ENCODE measurements around the gene COPS6.
"Not testable (repeated sequence)": the region's sequence is repeated elsewhere in the genome, so short reads cannot be mapped to it uniquely, and the experiment has no call there.

Gene COPS6

DNA sequence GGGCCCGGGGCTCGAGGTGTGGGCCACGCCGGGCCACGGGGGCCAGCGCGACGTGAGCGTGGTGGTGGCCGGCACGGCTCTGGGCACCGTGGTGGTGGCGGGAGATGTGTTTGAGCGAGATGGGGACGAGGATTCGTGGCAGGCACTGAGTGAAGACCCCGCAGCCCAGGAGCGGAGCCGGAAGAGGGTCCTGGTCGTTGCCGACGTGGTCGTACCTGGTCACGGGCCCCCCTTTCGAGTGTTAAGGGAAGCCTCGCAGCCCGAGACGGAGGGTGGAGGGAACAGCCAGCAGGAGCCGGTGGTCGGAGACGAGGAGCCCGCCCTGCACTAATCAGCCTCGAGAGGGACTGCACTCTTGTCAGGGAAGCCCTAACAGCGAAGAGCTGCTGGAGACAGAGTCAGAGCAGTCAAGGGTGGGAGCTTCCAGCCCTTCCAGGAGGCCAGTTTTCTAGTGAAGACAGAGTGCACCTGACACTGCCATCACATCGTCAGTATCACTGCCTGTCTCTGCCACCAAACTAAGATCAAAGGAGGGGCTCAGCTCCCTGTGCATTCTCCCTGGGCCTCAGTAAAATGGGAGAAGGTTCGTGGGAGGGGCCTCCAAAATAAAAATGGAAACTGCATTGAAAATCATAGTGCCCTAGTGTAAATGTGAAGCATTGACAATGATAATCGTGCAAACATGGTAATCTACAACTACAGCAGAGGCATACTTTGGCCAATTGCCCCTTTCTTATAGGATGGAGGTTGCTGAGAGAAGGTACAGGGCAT is 39.3 kb downstream of the COPS6 start:
- DNase-seq, result peak; percentile 66

DNA sequence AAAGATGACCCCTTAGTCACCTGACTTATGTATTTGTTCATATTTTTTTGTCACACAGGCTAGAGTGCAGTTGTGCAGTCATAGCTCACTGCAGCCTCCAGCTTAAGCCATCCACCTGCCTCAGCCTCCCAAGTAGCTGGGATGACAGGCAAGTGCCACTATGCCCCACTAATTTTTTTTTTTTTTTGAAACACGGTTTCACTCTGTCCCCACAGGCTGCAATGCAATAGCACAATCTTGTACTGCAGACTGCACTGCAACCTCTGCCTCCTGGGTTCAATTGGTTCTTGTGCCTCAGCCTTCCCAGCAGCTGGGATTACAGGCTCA is 39.8 kb downstream of the COPS6 start:
- no peak for DNase-seq

DNA sequence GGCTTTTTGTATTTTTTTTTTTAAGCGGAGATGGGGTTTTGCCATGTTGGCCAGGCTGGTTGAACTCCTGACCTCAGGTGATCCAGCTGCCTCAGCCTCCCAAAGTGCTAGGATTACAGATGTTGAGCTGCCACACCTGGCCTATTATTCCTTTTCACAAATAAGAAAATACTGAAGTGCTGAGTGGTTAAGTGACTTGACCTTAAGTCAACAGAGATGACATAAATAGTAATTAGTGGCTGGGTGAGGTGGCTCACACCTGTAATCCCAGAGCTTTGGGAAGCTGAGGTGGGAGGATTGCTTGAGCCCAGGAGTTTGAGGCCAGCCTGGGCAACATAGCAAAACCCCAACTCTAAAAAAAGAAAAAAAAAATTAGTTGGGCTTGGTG is 41.4 kb downstream of the COPS6 start:
- DNase-seq, result not testable (repeated sequence)

DNA sequence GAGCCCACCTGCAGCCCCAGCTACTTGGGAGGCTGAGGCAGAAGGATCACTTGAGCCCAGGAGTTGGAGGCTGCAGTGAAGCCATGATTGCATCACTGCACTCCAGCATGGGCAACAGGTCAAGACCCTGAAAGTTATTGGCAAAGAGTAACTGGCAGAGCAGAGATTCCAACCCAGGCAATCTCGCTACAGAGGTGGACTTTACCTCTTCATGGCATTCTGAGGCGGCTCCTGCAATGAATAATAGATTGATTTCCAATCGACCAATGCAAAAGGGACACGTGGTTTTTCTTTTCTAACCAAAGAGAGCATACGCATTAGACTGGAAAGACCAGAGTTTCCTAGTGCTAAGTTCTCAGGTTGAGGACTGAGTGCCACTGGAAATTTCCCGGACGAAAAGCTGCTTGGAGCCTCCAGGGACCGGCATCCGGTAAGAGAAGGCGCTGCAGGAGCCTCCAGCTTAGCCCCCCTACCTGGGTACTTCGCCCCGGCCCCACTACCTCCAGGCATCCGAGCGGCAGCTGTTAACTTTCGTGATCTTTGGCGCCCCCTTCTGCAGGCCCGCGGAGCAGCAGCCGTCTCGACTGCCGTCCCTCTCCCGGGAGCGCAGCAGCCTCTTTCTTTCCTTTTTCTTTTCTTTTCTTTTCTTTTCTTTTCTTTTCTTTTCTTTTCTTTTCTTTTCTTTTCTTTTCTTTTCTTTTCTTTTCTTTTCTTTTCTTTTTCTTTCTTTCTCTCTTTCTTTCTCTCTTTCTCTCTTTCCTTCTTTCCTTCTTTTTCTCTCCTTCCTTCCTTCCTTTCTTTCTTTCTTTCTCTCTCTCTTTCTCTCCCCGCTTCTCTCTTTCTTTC is 42.1 kb downstream of the COPS6 start:
- peak; percentile 91 for DNase-seq

DNA sequence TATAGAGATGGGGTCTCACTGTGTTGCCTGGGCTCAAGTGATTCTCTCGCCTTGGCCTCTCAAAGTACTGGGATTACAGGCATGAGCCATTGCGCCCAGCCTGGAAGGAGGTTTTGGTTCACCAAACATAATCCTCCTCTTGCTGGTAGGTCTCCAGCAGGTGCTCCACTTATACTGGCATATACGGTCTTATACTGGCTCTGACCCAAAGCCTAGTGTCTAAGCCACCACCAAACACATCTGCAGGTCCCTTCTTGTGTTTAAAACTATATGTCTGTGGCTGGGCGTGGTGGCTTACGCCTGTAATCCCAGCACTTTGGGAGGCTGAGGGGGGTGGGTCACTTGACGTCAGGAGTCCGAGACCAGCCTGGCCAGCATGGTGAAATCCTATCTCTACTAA is 43.4 kb downstream of the COPS6 start:
- no peak for DNase-seq

DNA sequence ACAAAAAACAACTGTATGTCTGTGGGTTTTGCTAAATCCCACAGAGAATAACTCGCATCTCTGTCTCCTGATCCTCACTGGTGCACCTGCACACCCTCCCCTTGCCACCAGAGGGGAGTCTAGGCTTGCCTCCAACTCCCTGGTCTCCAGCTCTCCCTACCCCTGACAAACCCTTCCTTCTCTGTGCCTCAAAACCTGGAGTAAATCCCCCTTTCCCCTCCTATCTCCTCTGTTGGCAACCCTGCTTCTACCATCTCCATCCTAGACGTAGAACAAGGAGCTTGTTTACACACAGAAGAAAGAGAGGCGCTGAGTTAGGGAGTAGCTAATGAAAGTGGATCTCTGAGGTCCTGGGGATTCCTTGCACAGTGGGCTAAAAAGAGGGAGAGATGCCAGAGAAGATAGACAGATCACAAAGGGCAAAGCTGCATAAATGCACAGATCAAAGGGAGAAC is 44.0 kb downstream of the COPS6 start:
- peak; percentile 84 for DNase-seq

DNA sequence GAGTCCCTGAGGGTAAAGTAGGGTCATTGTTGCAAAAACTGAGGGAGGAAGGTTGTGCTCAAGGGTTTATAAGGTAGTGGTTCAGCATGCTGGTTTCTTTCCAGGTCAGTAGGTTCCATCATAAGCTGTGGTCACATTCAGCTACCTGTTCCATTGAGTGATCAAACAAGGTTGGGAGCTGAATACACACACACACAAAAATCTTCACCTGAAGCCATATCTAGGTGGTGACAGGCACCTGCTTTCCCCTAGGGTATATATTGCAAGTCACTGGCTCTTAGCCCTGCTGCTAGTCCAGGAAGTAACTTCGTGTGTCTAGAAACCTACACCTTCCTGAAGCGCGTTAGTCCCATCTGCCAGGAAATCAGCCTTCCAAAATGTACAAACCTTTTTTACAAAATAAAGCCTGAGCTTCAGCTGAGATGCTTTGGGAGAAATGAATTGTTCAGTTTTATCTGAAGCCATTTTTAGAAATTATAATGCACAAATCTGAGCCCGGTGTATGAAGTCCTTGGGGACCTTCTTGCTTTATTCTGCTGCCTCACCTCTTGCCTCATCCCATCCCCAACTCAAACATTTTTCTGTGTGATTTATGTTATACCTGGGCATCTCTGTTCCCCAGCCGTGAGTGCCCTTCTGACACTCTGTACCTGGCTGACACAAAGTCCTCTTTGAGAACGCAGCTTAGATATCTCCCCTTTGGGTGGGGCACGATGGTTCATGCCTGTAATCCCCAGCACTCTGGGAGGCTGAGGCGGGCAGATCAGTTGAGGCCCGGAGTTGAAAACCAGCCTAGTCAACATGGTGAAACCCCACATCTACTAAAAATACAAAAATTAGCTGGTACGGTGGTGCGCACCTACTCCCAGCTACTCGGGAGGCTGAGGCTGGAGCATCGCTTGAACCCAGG is 49.3 kb downstream of the COPS6 start:
- no peak for DNase-seq

DNA sequence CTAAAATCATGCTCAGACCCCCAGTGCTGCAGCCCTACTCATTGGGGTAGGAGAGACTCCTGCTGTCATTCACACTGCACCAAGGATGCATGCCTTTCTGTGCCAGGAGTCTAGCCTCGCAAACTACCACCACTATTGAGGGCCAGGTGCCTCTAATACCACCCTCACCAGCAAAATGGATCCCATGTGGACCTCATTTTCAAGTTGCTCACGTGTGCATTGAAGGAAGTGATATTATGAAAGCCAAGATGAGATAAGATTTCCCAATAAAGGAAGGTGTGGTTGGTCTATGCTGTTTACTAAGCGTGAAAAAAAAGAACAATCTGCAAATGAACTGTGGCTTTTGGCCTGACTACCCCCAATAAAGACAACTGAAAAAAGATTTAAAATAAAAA is 52.8 kb downstream of the COPS6 start:
- no peak for DNase-seq

Data from eye (tissue), 1 donor.